GM23248 (cell line): ENCODE data around the gene NCOA7.

Experiments used
- EZH2 ChIP-seq: fragments of 200-600 bp; sonication (generic); IDR thresholded peaks from 2 replicates; pipeline ENCODE4 v1.6.1; 2018; ENCODE audit warnings: antibody characterized with exemption, mild to moderate bottlenecking; ENCODE audit not compliant: insufficient read depth, poor library complexity, severe bottlenecking
- EZH2phosphoT487 ChIP-seq: fragments of 200-600 bp; sonication (generic); IDR thresholded peaks from 2 replicates; pipeline ENCODE4 v1.6.1; 2018; ENCODE audit warnings: antibody characterized with exemption, moderate library complexity, mild to moderate bottlenecking, low read depth; ENCODE audit not compliant: insufficient read depth

- no peak for TF ChIP-seq EZH2phosphoT487
- no peak for TF ChIP-seq EZH2
Measured at GRCh38 chr6:125918230-125918629, 127.5 kb downstream of the NCOA7 start.
